ENCODE measurements around the gene PEDS1. TPM values are rescaled to one million over a fixed set of nuclear protein-coding genes. Genes with fewer than 3 reads are reported as not detected.

PEDS1 gene
- total RNA-seq, 6 donors from 2014 or later = 30.4 to 59.3 (median 34.2) TPM

GRCh38 chr20:50193199-50193835, 39.8 kb upstream of the PEDS1 start:
- H3K36me3 ChIP-seq = peaks cover 0 to 48% (median 14%) of the 10 kb centered on the region in 4 donors
- no peaks in the 10 kb centered on the region for H3K27me3 ChIP-seq
- no peak for DNase-seq
- ATAC-seq (ENCODE audit: low FRiP score in 2 of 2) = no peak
- 51 to 69% methylated on average over 10 of the region's 10 CpGs for WGBS, 2 donors
- peaks cover 25 to 38% (median 31%) of the 10 kb centered on the region in 4 donors for H3K4me1 ChIP-seq
- TF ChIP-seq POLR2A (IDR thresholded peaks at IDR 0.05) (peak in 2 of 4 donors; percentile 4 to 32), POLR2AphosphoS5 (IDR thresholded peaks at IDR 0.05) (peak in 1 of 2 donors; percentile 6), EP300 (IDR thresholded peaks at IDR 0.05) (no peak)
- H3K27ac ChIP-seq = peak overlapping the region; percentile 98 to 100 (median 100)
- no peaks in the 10 kb centered on the region for H3K9me3 ChIP-seq
- peak overlapping the region; percentile 60 to 94 (median 76) for H3K4me3 ChIP-seq

- Histone ChIP-seq H3K4me1 (peaks cover 29 to 41% (median 35%) of the 10 kb centered on the region in 4 donors), H3K27ac (peak overlapping the region; percentile 98 to 100 (median 100)), H3K4me3 (peak overlapping the region; percentile 60 to 94 (median 76)), H3K9me3 (no peaks in the 10 kb centered on the region), H3K27me3 (no peaks in the 10 kb centered on the region), H3K36me3 (peaks cover 0 to 48% (median 14%) of the 10 kb centered on the region in 4 donors)
- peak in 1 of 2 donors; percentile 51 for ATAC-seq (ENCODE audit: low FRiP score in 2 of 2)
- 3% methylated on average over 20 to 25 of the region's 25 CpGs for WGBS, 2 donors
- peak; percentile 83 to 93 for DNase-seq
- peak in 1 of 4 donors; percentile 9 for TF ChIP-seq POLR2A (IDR thresholded peaks at IDR 0.05)
- TF ChIP-seq CTCF (IDR thresholded peaks at IDR 0.05) = no peak
- no peak for TF ChIP-seq EP300 (IDR thresholded peaks at IDR 0.05)
- peak; percentile 56 to 63 for TF ChIP-seq POLR2AphosphoS5 (IDR thresholded peaks at IDR 0.05)
Observed at GRCh38 chr20:50192364-50193198, 39.1 kb upstream of the PEDS1 start.

GRCh38 chr20:50191544-50192363, 38.2 kb upstream of the PEDS1 start:
- no peaks in the 10 kb centered on the region for H3K27me3 ChIP-seq
- TF ChIP-seq CTCF (IDR thresholded peaks at IDR 0.05) = peak; percentile 33 to 88 (median 69)
- peak in 3 of 4 donors; percentile 58 to 77 (median 63) for TF ChIP-seq POLR2A (IDR thresholded peaks at IDR 0.05)
- peak; percentile 65 to 82 for TF ChIP-seq POLR2AphosphoS5 (IDR thresholded peaks at IDR 0.05)
- no peak for TF ChIP-seq EP300 (IDR thresholded peaks at IDR 0.05)
- ATAC-seq (ENCODE audit: low FRiP score in 2 of 2) = peak in 1 of 2 donors; percentile 18
- H3K36me3 ChIP-seq = peaks cover 0 to 46% (median 14%) of the 10 kb centered on the region in 4 donors
- H3K27ac ChIP-seq = peak overlapping the region; percentile 98 to 100 (median 100)
- peak overlapping the region; percentile 60 to 94 (median 76) for H3K4me3 ChIP-seq
- H3K4me1 ChIP-seq = peaks cover 34 to 45% (median 42%) of the 10 kb centered on the region in 4 donors
- no peaks in the 10 kb centered on the region for H3K9me3 ChIP-seq
- DNase-seq = peak; percentile 43 to 94
- WGBS, 2 donors = 0 to 1% methylated on average over 36 to 47 of the region's 96 CpGs

GRCh38 chr20:50191065-50191543, 37.6 kb upstream of the PEDS1 start:
- WGBS, 2 donors = 0% methylated on average over 42 of the region's 69 CpGs; no CpG with 5 or more reads in 1 of the 2 donors
- peak overlapping the region; percentile 71 to 94 (median 80) for H3K4me3 ChIP-seq
- H3K36me3 ChIP-seq = peaks cover 0 to 40% (median 14%) of the 10 kb centered on the region in 4 donors
- TF ChIP-seq POLR2AphosphoS5 (IDR thresholded peaks at IDR 0.05) (no peak), POLR2A (IDR thresholded peaks at IDR 0.05) (peak in 2 of 4 donors; percentile 4 to 14), CTCF (IDR thresholded peaks at IDR 0.05) (peak in 1 of 6 experiments; percentile 38), EP300 (IDR thresholded peaks at IDR 0.05) (no peak)
- DNase-seq (peak; percentile 65 to 96), ATAC-seq (ENCODE audit: low FRiP score in 2 of 2) (peak in 1 of 2 donors; percentile 26)
- no peaks in the 10 kb centered on the region for H3K27me3 ChIP-seq
- peak overlapping the region; percentile 98 to 100 (median 100) for H3K27ac ChIP-seq
- H3K4me1 ChIP-seq = peaks cover 36 to 48% (median 43%) of the 10 kb centered on the region in 4 donors
- no peaks in the 10 kb centered on the region for H3K9me3 ChIP-seq

Measured in upper lobe of left lung (tissue), 6 donors.